Measurements from ENCODE around the gene ZNF573. TPM values are rescaled to one million over a fixed set of nuclear protein-coding genes. Genes with fewer than 3 reads are reported as not detected.

The ZNF573 gene
- total RNA-seq (2022; extraction: Qiagen RNA extraction), result 1.6 to 3.7 TPM (median 2.2 TPM) in 5 replicates

GRCh38 chr19:37779127-37780005 lies at the start of gene ZNF573:
Gene ZNF573, minus strand, starts transcription at chr19:37779586. Its CDS starts 5,857 bp downstream, at chr19:37773729.

GRCh38 chr19:37719111-37719926 lies 60.1 kb downstream of the ZNF573 start, which contains the start of gene ZNF607:
Gene ZNF607, minus strand, starts transcription at chr19:37719761. Its CDS starts 8,143 bp downstream, at chr19:37711618.

Other genes with a start within 250 kb of the ZNF573 start
- gene ZNF571, start 184.8 kb downstream of the ZNF573 start, total RNA-seq (2022; extraction: Qiagen RNA extraction), result 0.70 to 1.6 TPM (median 1.2 TPM) in 5 replicates
- gene ZNF540, start 184.7 kb downstream of the ZNF573 start, total RNA-seq (2022; extraction: Qiagen RNA extraction), result 0.03 to 0.23 TPM in 2 of 5 replicates, not detected in the others
- gene ZFP30, start 124.1 kb downstream of the ZNF573 start, total RNA-seq (2022; extraction: Qiagen RNA extraction), result 6.0 to 9.7 TPM (median 7.1 TPM) in 5 replicates
- gene ZNF607, start 59.8 kb downstream of the ZNF573 start, total RNA-seq (2022; extraction: Qiagen RNA extraction), result 3.5 to 5.8 TPM (median 4.9 TPM) in 5 replicates
- not detected in 5 replicates for gene WDR87, start 127.0 kb upstream of the ZNF573 start, total RNA-seq (2022; extraction: Qiagen RNA extraction)
- gene SIPA1L3, start 127.6 kb upstream of the ZNF573 start, total RNA-seq (2022; extraction: Qiagen RNA extraction), result 28.8 to 42.4 TPM (median 34.6 TPM) in 5 replicates

All from A549 treated with Hydrocortisone at 1 μM for 4 hours (cell line).